NCI-H2227 (cell line): ENCODE measurements around the gene KCNAB1.
"Not testable (repeated sequence)": the region's sequence is repeated elsewhere in the genome, so short reads cannot be mapped to it uniquely, and the experiment has no call there.

Experiments used
- DNase-seq: peaks from one replicate; lab custom pipeline; 2025; ENCODE audit not compliant: unreplicated experiment; lab: John Stamatoyannopoulos, UW

The KCNAB1 gene

DNA sequence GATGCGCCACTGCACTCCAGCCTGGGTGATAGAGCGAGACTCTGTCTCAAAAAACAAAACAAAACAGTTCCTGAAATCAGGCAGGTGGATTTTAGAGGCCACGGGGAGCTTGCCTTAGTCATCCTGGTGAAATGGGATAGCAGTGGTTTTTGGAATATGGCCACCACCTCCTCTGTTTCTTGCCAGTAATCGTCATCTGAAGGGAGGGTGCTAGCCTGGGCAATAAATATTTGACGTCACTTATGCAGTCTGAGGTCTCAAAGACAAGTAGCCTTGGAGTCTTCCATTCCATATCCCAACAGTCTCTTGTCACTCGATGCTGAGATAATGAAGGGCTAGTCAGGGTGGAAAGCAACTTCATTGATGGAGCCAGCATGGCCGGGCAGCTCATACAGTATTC, 55.2 kb downstream of the KCNAB1 start:
- no peak for DNase-seq

DNA sequence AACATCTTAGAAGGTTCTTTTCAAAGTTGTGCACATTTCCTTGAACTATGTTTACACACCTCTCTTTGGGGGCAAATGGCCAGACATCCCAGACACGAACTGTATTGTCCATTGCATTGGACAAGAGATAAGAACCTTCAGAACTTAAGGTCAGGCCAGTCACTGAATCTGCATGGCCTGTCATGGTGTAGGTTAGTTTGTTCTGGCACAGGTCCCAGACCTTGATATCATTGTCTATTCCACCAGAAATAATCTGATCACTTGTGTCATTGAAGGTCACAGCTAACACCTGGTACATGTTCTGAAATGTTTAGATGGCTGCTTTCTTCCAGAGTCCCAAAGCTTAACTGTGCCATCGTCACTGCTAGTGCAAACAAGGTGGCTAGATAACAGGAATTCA, 55.7 kb downstream of the KCNAB1 start:
- no peak for DNase-seq

DNA sequence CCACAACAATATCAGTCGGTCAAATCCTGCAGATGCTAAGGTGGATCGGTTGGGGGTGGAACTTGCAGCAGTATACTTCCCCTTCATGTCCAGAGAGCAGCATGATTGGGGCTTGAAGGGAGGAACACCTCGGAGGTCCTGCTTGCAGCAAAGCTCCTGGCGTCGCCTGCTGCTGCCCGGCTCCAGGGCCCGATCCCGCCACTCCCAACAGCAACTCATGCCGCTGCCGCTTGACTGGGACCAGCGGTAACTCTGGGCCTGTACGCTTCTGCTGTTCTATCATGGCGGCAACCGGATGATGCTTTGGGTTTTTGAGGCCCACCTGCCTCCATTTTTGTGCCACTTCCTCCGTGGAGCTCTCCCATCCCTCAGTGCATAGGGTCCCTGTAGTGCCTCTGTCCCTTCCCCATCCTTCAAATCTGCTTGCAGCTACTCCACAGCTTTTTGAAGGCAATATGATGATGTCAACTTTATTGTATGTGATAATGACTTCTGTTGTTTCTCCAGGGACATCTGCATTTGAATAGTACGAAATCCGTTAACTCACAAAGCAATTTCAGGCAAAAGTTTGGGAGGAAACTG, 56.3 kb downstream of the KCNAB1 start:
- no peak for DNase-seq

DNA sequence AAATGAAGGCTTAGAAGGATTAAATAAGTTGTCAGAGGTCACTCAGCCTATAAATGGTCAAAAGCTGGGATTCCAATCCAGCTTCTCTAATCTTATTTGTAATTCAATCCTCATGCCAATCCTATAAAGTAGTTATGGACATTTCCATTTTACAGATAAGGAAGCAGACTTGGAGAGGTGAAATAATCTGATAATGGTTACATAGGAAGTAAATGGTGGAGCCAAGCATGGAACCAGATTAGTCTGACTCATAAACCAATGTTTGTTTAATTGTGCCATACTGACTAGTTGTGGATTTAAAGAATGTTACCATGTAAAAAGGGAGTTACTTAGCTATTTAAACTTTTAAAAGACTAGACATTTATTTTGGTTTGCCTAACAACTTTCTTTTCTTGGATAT, 59.7 kb downstream of the KCNAB1 start:
- DNase-seq: no peak

DNA sequence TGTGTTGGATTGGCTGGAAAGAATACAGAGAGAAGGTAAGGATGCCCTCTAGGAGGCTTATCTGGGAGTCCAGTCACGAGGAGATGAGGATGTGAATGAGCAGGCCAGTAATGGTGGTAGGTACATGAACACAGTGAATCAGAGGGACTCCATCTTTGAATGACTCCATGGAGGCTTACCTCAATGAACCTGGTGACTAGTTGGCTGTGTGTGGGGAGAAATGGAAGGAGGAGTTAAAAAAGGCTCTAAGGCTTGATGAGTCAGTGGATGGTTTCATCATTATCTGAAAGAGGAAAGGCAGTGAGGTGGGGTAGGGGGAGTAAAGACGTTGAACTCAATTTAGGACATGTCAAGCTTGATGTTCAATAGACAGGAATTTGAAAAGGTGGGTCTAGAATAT, 61.1 kb downstream of the KCNAB1 start:
- no peak for DNase-seq

DNA sequence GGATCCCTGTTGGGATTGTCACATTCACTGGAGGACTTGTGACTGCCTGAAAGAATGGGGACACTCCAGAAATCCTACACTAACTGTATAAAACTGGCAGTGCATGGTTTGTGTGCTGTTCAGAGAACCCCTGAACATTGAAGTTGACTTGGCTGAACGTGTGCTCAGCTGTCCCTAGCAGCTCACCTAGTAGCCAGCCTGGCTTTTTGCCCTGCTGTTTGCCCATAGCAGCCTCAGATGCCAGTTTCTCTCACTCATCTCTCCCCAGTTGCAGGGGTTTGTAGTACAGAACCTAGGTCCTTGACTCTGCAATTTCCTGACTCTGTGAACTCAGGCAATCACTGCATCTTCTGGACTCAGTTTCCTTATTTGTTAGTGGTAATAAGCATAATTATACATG, 63.0 kb downstream of the KCNAB1 start:
- DNase-seq: no peak

DNA sequence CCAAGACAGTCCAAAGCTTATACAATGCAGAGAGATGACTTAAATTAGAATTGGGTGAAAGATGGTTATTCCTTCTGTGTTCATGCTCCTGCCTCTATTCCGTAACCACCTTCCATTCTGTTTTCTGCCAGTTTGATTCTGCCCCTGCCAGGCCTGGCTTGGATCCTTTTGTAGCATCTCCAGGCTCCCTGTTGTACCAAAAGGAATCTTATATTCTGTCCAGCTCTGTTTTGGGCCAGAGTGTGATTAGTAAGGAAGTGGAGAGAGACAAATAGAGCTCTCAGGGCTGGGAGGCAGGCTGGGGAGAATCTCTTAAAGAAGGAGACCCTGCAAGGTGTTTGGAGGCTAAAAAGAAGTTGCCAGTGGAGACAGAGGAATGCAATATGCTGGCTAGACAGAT, 63.8 kb downstream of the KCNAB1 start:
- no peak for DNase-seq

DNA sequence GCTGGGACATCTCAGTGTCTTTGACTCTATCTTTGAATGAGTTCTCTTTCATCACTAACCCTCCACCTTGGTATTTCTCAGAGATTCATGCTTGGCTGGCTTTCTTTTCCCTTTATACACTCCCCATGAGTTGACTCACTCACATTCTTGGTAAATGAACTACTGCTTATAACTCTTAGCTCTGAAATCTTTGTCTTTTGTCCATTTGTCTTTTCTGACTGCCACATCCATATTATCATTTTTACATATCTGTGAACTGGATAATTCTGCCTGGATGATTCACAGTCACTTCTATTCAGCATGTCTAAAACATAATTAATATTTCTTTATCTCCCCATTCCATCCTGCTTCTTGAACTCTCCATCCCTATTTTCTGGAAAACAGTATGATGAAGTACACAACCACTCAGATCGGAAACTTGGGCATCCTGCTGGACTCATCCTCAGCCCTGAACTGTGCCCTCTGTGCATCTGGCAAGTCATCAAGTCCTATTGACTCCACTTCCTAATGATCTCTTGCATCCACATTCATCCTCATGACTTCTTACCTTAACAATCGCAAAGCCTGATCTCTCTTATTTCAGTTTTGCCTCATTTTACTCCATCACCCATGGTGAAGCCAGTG, 66.9 kb downstream of the KCNAB1 start:
- DNase-seq: no peak

DNA sequence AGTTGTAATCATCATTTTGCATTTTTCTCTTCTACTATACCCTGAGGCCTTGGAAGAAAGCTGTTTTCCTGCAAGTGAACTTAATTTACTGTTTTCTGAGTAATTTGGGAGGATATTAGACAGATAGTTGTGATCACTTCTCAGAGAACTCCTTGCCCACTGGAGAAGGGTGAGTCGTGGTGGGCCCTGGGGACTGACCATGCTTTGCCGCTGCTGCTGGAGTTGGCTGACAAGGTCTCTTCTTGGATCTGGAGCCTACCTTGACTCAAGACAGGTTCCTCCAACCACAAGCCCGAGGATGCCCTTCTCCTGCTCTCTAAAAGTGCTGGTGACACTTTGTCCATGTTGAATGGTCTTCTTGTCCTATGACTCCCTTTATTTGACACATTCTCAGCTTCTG, 68.4 kb downstream of the KCNAB1 start:
- DNase-seq: no peak

DNA sequence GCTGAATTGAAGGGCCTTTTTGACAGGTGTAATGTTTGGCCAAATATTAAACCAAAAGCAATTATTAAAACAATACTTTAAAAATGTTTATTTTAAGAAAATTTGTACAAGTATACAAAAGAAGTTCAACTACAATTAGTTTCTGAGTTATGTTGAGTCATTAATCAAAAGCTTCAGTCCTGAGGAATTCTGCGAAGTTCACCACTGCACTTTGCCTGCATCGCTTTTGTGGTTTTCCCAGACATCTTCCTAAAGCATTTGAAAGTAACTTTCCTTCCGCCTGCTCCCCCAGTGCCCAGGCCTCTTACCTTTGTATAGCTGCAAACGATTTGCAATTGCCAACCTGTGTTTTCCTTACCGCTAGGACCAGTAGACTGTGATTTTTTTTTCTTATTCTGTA, 69.5 kb downstream of the KCNAB1 start:
- no peak for DNase-seq

DNA sequence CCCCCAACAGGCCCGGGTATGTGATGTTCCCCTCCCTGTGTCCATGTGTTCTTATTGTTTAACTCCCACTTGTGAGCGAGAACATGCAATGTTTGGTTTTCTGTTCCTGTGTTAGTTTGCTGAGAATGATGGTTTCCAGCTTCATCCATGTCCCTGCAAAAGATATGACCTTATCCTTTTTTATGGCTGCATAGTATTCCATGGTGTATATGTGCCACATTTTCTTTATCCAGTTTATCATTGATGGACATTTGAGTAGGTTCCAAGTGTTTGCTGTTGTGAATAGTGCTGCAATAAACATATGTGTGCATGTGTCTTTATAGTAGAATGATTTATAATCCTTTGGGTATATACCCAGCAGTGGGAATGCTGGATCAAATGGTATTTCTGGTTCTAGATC, 74.6 kb downstream of the KCNAB1 start:
- DNase-seq: not testable (repeated sequence)

DNA sequence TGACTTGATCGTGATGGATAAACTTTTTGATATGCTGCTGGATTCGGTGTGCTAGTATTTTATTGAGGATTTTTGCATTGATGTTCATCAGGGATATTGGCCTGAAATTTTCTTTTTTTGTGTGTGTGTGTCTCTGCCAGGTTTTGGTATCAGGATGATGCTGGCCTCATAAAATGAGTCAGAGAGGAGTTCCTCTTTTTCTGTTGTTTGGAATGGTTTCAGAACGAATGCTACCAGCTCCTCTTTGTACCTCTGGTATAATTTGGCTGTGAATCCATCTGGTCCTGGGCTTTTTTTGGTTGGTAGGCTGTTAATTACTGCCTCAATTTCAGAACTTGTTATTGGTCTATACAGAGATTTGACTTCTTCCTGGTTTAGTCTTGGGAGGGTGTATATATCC, 76.8 kb downstream of the KCNAB1 start:
- DNase-seq: not testable (repeated sequence)

DNA sequence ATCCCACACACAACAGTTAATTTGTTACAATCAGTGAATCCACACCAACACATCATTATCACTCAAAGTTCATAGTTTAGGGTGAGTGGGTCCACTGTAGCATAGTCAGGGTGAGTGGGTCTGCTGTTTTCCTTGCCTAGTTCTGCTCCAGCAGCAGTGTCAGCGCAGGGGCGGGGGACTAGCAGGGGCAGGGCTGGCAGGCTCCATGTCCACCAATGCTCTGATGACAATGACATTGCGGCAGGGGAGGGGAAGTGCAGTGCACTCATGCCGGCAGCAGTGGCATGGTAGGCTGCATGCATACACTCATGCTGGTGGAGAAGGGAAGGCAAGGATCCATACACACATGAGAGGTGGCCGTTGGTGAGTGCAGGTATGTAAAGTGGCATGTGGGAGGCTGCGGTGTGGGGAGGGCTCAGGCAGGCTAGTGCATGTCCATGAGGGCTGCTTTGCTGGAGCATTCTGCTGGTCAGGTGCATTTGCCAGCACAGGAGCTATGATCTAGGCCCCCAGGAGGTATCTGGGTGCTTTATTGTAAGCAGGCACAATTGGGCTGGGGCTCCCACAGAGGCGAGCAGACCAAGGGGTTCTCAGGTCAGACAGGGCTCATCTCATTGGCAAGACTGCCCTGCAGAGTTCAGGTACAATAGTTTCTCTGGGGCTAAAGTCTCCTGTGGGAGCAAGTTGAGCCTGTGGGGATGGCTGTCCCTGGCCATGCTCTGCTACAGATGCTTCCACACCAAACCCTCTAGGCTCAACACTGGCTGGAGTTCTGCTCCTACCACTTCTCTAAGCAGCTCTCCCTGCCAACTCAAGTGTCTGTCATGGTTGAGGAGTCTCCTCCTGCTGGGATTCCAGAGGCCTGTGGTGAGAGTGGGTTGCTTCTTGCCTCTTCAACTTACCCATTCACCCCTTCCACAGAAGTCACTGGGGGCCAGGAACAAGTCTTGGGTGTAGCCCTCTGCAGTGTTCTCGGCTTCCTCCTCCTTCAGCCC, 81.3 kb downstream of the KCNAB1 start:
- DNase-seq: no peak

DNA sequence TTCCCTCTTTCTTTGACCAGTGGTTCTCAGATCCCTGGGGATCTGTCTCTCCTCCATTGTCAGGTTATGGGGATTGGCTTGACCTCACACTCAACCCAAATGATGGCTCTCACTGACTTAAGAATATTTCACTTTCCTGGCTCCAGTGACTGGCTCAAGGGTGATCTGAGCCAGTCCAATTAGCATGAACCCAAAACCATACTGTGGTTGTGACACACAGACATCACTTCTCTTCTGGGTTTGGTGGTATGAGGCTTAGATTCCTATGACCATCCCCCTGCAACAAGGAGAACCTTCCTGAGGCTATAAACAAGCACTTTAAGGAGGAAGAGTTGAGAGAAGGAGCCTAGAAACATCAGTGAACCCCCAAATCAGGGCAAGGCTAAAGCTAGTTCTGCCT, 85.8 kb downstream of the KCNAB1 start:
- no peak for DNase-seq

DNA sequence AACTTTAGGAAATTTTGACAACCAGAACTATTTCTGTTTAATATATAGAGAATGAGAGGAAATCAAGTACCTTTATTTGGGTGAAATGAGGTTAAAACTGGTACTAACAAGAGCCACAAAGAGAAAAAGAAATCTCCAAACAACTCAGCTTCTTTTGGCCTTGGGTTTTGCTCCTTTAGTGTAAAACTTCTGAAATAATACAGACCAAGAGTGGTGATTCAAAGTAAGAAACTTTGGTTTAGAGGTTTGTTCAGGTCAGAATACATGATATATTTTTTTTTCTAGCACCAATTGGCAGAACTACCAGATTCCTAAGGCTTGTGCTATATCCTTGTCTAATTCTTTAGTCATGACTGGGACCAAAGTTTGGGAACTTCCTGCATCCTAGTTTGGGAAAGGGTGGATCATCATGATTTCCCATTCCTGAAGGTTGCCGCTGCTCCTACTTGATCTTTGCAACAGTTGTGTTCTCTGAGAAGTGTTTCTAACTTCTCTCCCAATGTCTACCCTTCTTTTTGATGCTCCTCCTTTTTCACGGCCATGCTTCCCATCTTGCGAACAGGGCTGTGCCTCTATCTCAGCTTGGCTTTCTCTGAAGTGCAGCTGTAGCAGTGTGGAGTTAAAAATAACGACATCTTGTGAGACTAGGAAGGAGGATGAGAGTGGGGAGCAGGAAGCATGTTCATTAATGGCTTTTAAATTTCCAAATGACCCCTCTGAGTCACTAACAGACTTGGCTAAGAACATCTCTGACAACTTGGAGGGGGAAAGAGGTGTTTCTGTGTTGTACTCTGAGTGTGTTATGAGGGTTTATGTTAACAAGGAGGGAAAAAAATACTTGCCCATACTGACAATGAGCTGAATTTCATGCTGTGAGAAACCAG, 87.7 kb downstream of the KCNAB1 start:
- DNase-seq: no peak

DNA sequence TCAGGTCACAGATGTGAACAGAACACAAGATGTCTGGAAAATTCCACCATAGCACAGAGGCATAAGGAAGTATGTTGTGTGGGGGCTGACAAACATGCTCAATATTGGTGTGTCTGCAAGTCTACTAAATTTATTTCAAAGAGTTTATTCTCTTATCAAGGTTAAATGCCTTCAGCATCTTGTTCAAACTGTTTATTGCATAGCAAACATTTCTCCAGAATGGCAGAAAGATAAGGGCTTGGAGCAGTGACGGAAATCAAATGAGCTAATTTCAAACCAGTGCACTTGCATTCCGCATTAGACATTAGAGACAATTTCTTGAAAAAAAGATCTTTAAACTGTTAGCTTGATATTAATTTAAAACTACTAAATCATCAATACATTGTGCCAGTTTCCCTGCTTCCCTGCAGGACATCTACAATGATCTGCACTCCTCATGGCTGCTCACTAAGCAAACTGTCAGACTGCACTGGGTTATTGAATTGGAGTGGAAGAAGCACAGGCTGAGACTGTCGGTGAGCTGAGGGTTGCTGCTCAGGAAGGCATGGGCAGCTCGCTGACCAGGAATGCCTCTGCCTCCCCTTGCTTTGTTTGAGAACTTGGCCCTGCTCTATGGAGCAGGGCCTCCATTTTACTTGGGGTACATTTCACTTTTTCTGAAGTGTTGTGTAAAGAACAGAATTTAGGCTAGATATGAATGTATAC, 89.4 kb downstream of the KCNAB1 start:
- DNase-seq: no peak

DNA sequence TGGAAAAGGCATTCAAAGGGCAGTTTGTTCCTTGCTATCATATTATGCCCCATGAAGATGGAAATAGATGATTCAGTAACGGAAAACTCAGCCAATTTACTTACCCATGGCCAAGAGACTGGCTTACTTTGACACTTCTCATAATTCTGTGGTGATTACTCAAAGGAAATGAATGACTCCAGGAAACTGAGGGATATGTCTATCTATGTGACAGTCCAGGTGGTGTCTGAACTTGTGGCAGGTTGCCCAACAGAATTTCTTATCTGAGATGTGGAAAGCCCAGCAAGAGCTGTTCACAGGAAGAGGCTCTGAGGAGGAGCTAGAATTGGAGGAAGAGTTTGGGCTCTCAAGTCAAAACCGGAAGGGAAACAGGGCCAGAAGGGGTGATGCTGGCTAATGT, 91.2 kb downstream of the KCNAB1 start:
- no peak for DNase-seq

DNA sequence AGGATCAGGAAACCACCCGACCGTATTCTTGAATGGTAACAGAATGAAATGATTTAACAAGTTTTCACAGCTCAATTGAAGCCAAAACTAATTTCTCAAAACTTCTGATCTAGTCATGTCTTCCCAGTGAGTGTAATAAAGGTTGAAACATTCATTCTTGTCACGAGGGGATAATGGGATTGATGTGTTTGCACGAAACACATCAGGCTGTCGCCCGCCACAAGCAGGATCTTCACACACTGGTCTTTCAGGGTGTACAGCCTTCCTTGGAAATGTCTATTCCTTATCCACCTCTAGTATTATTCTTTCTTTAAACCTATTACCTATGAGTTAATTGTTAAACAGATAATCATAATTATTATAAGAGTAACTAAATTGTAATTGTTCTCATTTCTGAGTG, 94.3 kb downstream of the KCNAB1 start:
- DNase-seq: no peak

DNA sequence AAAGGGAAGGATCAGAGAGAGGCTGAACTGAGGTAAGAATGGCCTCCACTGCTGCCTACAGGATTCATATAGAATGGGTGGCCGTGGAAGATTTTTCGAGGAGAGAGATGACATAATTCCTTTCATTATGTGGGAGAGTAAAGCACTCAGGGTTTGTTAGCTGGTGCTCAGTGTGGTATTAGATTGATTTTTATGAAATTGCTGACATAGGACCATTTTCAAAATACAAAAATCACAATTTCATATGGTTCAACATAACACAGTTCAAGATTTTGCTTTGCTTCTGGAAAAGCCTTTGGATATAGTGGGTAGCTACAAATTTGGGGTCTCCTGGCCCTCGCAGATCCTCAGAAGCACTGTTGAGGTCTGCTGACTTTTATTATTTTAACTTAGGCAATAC, 95.4 kb downstream of the KCNAB1 start:
- no peak for DNase-seq

DNA sequence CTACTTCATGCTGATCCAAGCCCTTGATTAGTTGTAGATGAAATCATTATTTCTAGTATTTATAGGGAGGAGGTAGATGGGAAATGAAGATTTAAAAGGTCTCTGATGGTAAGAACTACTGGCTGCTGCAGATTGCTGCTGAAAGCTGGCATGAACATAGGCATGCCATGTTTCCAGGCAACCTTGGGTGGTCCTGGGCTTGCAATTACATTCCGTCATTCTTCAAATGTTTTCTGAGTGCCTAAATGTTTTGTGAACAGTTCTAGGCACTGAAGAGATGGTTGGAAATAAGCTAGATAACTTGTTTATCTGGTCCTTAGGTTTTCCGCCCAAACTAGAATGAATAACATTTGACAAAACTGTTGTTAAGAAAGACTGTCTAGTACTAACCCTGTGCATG, 95.8 kb downstream of the KCNAB1 start:
- no peak for DNase-seq

DNA sequence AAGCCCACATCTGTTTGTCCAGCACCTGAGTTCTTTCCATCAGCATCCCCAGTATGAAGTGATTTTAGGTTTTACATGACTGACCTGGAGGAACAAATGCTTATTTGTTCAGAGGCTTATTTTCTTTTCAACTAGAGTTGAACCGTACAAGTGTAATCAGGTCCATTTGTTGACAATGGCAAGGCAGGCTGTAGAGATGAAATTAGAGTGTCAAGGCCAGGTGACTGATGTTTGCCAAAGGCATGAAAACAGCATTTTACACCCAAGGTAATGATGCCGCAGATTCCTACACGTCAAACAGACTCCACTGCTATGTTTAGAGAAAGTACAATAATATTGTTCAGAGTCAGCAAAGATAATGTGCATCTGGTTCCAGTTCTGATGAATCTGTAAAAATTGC, 96.5 kb downstream of the KCNAB1 start:
- DNase-seq: peak; percentile 80
